HepG2 (cell line): ENCODE measurements around the gene C9orf50. TPM values are rescaled to one million over a fixed set of nuclear protein-coding genes. Genes with fewer than 3 reads are reported as not detected.

ENCODE experiments used
- ATF7-NPFF ChIP-seq: sonication (generic); formaldehyde crosslinking; IDR thresholded peaks from 2 replicates; pipeline ENCODE4 v1.8.1; 2023; ENCODE audit warnings: mild to moderate bottlenecking, low read depth, missing genetic modification reagents, moderate library complexity
- CENPT ChIP-seq: sonication (generic); formaldehyde crosslinking; IDR thresholded peaks from 2 replicates; pipeline ENCODE4 v1.8.0; 2022; ENCODE audit warnings: low read depth, mild to moderate bottlenecking, moderate library complexity, missing genetic modification reagents
- CERS6 ChIP-seq: sonication (generic); formaldehyde crosslinking; IDR thresholded peaks from 2 replicates; pipeline ENCODE4 v1.5.0; 2020; ENCODE audit warnings: missing genetic modification reagents
- CREB1 ChIP-seq, 2 experiments: fragments of 450-650 bp in 1 of 2; IDR thresholded peaks; 2 replicates each; pipeline ENCODE4 v1.6.1; 2016 to 2017; ENCODE audit warnings: control low read depth in 1 of 2, mild to moderate bottlenecking in 1 of 2, missing compliant biosample characterization in 1 of 2, missing genetic modification characterization in 1 of 2
- HNF1B ChIP-seq: sonication (generic); formaldehyde crosslinking; IDR thresholded peaks from 2 replicates; pipeline ENCODE4 v1.5.1; 2020; ENCODE audit warnings: mild to moderate bottlenecking, moderate library complexity, missing genetic modification reagents
- MYNN ChIP-seq: sonication (generic); formaldehyde crosslinking; IDR thresholded peaks from 2 replicates; pipeline ENCODE4 v1.4.0; 2020; ENCODE audit warnings: mild to moderate bottlenecking, low read depth, missing genetic modification reagents
- STAT6 ChIP-seq: sonication (generic); formaldehyde crosslinking; IDR thresholded peaks from 2 replicates; pipeline ENCODE4 v1.4.0; 2020; ENCODE audit warnings: missing genetic modification reagents, mild to moderate bottlenecking, borderline replicate concordance
- ZBTB46 ChIP-seq: sonication (generic); formaldehyde crosslinking; IDR thresholded peaks from 2 replicates; pipeline ENCODE4 v1.4.0; 2020; ENCODE audit warnings: mild to moderate bottlenecking, missing genetic modification reagents, borderline replicate concordance
- ZGPAT ChIP-seq: IDR thresholded peaks from 2 replicates; pipeline ENCODE4 v1.6.1; 2016; ENCODE audit warnings: mild to moderate bottlenecking
- ZIK1 ChIP-seq: sonication (generic); formaldehyde crosslinking; IDR thresholded peaks from 2 replicates; pipeline ENCODE4 v1.5.0; 2020; ENCODE audit warnings: mild to moderate bottlenecking, low read depth, missing genetic modification reagents, borderline replicate concordance
- ZNF564 ChIP-seq: sonication (generic); formaldehyde crosslinking; IDR thresholded peaks from 2 replicates; pipeline ENCODE4 v1.8.1; 2023; ENCODE audit warnings: mild to moderate bottlenecking, missing genetic modification reagents
- ZNF609 ChIP-seq: sonication (generic); formaldehyde crosslinking; IDR thresholded peaks from 2 replicates; pipeline ENCODE4 v1.4.0; 2020; ENCODE audit warnings: mild to moderate bottlenecking, missing genetic modification reagents, borderline replicate concordance
- ZNF766 ChIP-seq: sonication (generic); formaldehyde crosslinking; IDR thresholded peaks from 2 replicates; pipeline ENCODE4 v1.5.0; 2020; ENCODE audit warnings: missing genetic modification reagents, borderline replicate concordance
- polyA plus RNA-seq, 8 experiments: library from polyadenylated mRNA; depleted of rRNA in 3 of 8; stranded (reverse) in 7 of 8; unstranded in 1 of 8; fragments of >200 nt; fragmentation: Illumina TruSeq in 4 of 8; extraction: Trizol in 4 of 8; gene quantifications; 2 replicates each; pipeline versions ENCODE4 v1.2.1 to v1.2.3, GENCODE V29; 2011 to 2016; ENCODE audit warnings: low read depth in 4 of 8, missing spikeins in 1 of 8, mixed read lengths in 1 of 8; ENCODE audit not compliant: insufficient read depth in 1 of 8
- total RNA-seq, 5 experiments: library from RNA; depleted of rRNA; stranded (reverse); fragments of >200 nt; fragmentation: Illumina TruSeq; extraction: Trizol; gene quantifications; 2 replicates each; pipeline ENCODE4 v1.2.3, GENCODE V29; 2016; ENCODE audit warnings: low read depth in 1 of 5

C9orf50 gene
- total and polyA plus RNA-seq, 2 of the 13 experiments (the other 11 are each of a cell fraction or from before 2014, with no cell fraction given): not detected

GRCh38 chr9:129626625-129627284 is 5.9 kb upstream of the C9orf50 start (continued):
- TF ChIP-seq ATF7-NPFF (CRISPR knock-in tag) (no peak), CENPT (CRISPR knock-in tag) (no peak), ZIK1 (CRISPR knock-in tag) (0 out of 2 replicates have a peak, but pooled peaks have one; percentile 13), CERS6 (no peak), ZNF564 (CRISPR knock-in tag) (no peak), ZNF766 (CRISPR knock-in tag) (0 out of 2 replicates have a peak, but pooled peaks have one; percentile 27), CREB1 (IDR thresholded peaks at IDR 0.05) (peak; percentile 29; the same call in 1 of the 2 replicates), CREB1 (CRISPR knock-in tag; IDR thresholded peaks at IDR 0.05) (peak; percentile 79; the same call in 1 of the 2 replicates), MYNN (CRISPR knock-in tag) (no peak), ZNF609 (CRISPR knock-in tag) (no peak), ZGPAT (CRISPR knock-in tag) (no peak), ZBTB46 (CRISPR knock-in tag) (no peak), HNF1B (CRISPR knock-in tag) (0 out of 2 replicates have a peak, but pooled peaks have one; percentile 20), STAT6 (CRISPR knock-in tag) (no peak)
